HepG2 (cell line): ENCODE measurements around the gene ZSWIM6. TPM values are rescaled to one million over a fixed set of nuclear protein-coding genes. Genes with fewer than 3 reads are reported as not detected.

Source experiments
- ATAC-seq: fragments of 200-7000 bp; cut with Tn5 transposase; 3 replicates; pipeline ENCODE4 v1.9.1; 2020; ENCODE audit warnings: mild to moderate bottlenecking, moderate library complexity
- BruUV-seq: library from RNA; stranded (reverse); fragments of 400-500 nt; replicated peaks from 2 replicates; lab custom pipeline; 2021; lab: Mats Ljungman, UMichigan
- CTCF ChIA-PET: fragments of 300-600 bp; formaldehyde crosslinking; extraction: SDS; loops from one replicate; lab custom pipeline; 2021; ENCODE audit warnings: low total read pairs, inconsistent platforms, low intra/inter-chr PET ratio; lab: Yijun Ruan, JAX
- POLR2A ChIA-PET: fragments of 350-600 bp; sonication (Branson Sonifier 250); formaldehyde crosslinking; loops from one replicate; lab custom pipeline; 2020; ENCODE audit warnings: antibody characterized with exemption, inconsistent platforms; lab: Yijun Ruan, JAX
- DNase-seq: peaks from one replicate; pipeline ENCODE4 v3.0.0-alpha.2; 2015; ENCODE audit warnings: low spot score
- FAIRE-seq: peaks from 3 replicates; lab custom pipeline; 2011; peaks lifted over from hg19 to GRCh38; lab: Jason Lieb, UNC
- H2AFZ ChIP-seq: one replicate; pipeline ENCODE4 v1.6.1; 2011; ENCODE audit warnings: low read length, inconsistent platforms
- H3K27ac ChIP-seq: fragments of 300-600 bp; 3 replicates; pipeline ENCODE4 v1.8.0; 2011; ENCODE audit warnings: mixed run types, mild to moderate bottlenecking, mixed read lengths, low read length, inconsistent platforms; ENCODE audit not compliant: insufficient read depth; ENCODE audit errors: extremely low read length
- H3K27me3 ChIP-seq, 2 experiments: fragments of 200-600 bp in 1 of 2; 2 replicates in 1 of 2; 3 replicates in 1 of 2; pipeline versions ENCODE4 v1.6.0 to v1.8.0; 2011; ENCODE audit warnings: low read length in 2 of 2, mild to moderate bottlenecking in 2 of 2, moderate library complexity in 2 of 2, inconsistent platforms in 1 of 2; ENCODE audit not compliant: insufficient read depth in 2 of 2, control insufficient read depth in 1 of 2
- H3K36me3 ChIP-seq, 2 experiments: fragments of 200-600 bp in 1 of 2; replicated peaks in 1 of 2; 2 replicates in 1 of 2; 3 replicates in 1 of 2; pipeline versions ENCODE4 v1.5.1 to v1.8.0; 2011; ENCODE audit warnings: low read length in 2 of 2, inconsistent platforms in 1 of 2; ENCODE audit not compliant: insufficient read depth in 2 of 2, control insufficient read depth in 1 of 2
- H3K4me1 ChIP-seq: 2 replicates; pipeline ENCODE4 v1.5.1; 2012; ENCODE audit warnings: low read length, inconsistent platforms; ENCODE audit not compliant: insufficient read depth
- H3K4me2 ChIP-seq: 2 replicates; pipeline ENCODE4 v1.6.0; 2011; ENCODE audit warnings: low read depth, low read length, inconsistent platforms
- H3K4me3 ChIP-seq, 3 experiments: fragments of 200-600 bp in 1 of 3; sonication (generic), shearing (Covaris generic) in 1 of 3; replicated peaks in 1 of 3; 2 replicates each; pipeline ENCODE4 v1.5.1; 2011 to 2016; ENCODE audit warnings: low read length in 3 of 3, inconsistent platforms in 2 of 3, low read depth in 2 of 3, mild to moderate bottlenecking in 2 of 3, control low read depth in 1 of 3, mixed read lengths in 1 of 3; ENCODE audit not compliant: insufficient read depth in 1 of 3
- H3K79me2 ChIP-seq: one replicate; pipeline ENCODE4 v1.6.1; 2011; ENCODE audit warnings: low read length, inconsistent platforms; ENCODE audit not compliant: insufficient read depth
- H3K9ac ChIP-seq: 2 replicates; pipeline ENCODE4 v1.6.0; 2011; ENCODE audit warnings: mild to moderate bottlenecking, low read depth, low read length, inconsistent platforms; ENCODE audit not compliant: insufficient read depth
- H3K9me3 ChIP-seq: 2 replicates; pipeline ENCODE4 v1.5.1; 2012; ENCODE audit warnings: mild to moderate bottlenecking, low read length
- H4K20me1 ChIP-seq: 2 replicates; pipeline ENCODE4 v1.6.0; 2011; ENCODE audit warnings: inconsistent platforms, mild to moderate bottlenecking, low read length, moderate library complexity; ENCODE audit not compliant: insufficient read depth
- ARNT ChIP-seq: fragments of 450-650 bp; IDR thresholded peaks from 2 replicates; pipeline ENCODE4 v1.6.1; 2017
- BHLHE40 ChIP-seq: IDR thresholded peaks from 2 replicates; pipeline ENCODE4 v1.6.1; 2011; ENCODE audit warnings: low read length, improper control_type of control experiment
- CEBPB ChIP-seq: IDR thresholded peaks from 2 replicates; pipeline ENCODE4 v1.6.1; 2011; ENCODE audit warnings: low read depth, low read length, improper control_type of control experiment, borderline replicate concordance
- FIP1L1 ChIP-seq: fragments of 200-400 bp; formaldehyde crosslinking; IDR thresholded peaks from 2 replicates; pipeline ENCODE4 v1.6.1; 2018; ENCODE audit warnings: low read depth, mild to moderate bottlenecking, low read length, moderate library complexity, borderline replicate concordance; ENCODE audit not compliant: insufficient read depth
- GTF2F1 ChIP-seq: fragments of 150-350 bp; IDR thresholded peaks from 2 replicates; pipeline ENCODE4 v1.6.1; 2014; ENCODE audit warnings: low read length
- IKZF1 ChIP-seq: fragments of 450-650 bp; IDR thresholded peaks from 2 replicates; pipeline ENCODE4 v1.7.1; 2016
- IKZF4 ChIP-seq: sonication (generic); formaldehyde crosslinking; IDR thresholded peaks from 2 replicates; pipeline ENCODE4 v1.5.1; 2020; ENCODE audit warnings: borderline replicate concordance, mild to moderate bottlenecking, low read depth, missing genetic modification reagents; ENCODE audit errors: not compliant biosample characterization
- JDP2 ChIP-seq: sonication (generic); formaldehyde crosslinking; IDR thresholded peaks from 2 replicates; pipeline ENCODE4 v1.8.1; 2022; ENCODE audit warnings: missing genetic modification reagents, borderline replicate concordance
- MYNN ChIP-seq: sonication (generic); formaldehyde crosslinking; IDR thresholded peaks from 2 replicates; pipeline ENCODE4 v1.4.0; 2020; ENCODE audit warnings: mild to moderate bottlenecking, low read depth, missing genetic modification reagents
- NCOA5 ChIP-seq: sonication (generic); formaldehyde crosslinking; IDR thresholded peaks from 2 replicates; pipeline ENCODE4 v1.4.0; 2020; ENCODE audit warnings: missing genetic modification reagents
- NR2F6 ChIP-seq, 2 experiments: IDR thresholded peaks; 2 replicates each; pipeline ENCODE4 v1.6.1; 2016; ENCODE audit warnings: antibody characterized with exemption in 1 of 2, mild to moderate bottlenecking in 1 of 2
- SNAI1 ChIP-seq: sonication (generic); formaldehyde crosslinking; IDR thresholded peaks from 2 replicates; pipeline ENCODE4 v1.5.0; 2020; ENCODE audit warnings: mild to moderate bottlenecking, missing genetic modification reagents, borderline replicate concordance
- SP4 ChIP-seq: sonication (generic); formaldehyde crosslinking; IDR thresholded peaks from 2 replicates; pipeline ENCODE4 v1.8.1; 2023; ENCODE audit warnings: mild to moderate bottlenecking, missing genetic modification reagents
- SRSF1 ChIP-seq: fragments of 200-400 bp; formaldehyde crosslinking; optimal IDR thresholded peaks from 2 replicates; pipeline ENCODE3; 2017; ENCODE audit warnings: mild to moderate bottlenecking, low read depth, low read length, moderate library complexity
- THAP7 ChIP-seq: sonication (generic); formaldehyde crosslinking; IDR thresholded peaks from 2 replicates; pipeline ENCODE4 v1.8.1; 2023; ENCODE audit warnings: mild to moderate bottlenecking, missing genetic modification reagents
- ZNF33B ChIP-seq: sonication (generic); formaldehyde crosslinking; IDR thresholded peaks from 2 replicates; pipeline ENCODE4 v1.5.1; 2020; ENCODE audit warnings: mild to moderate bottlenecking, missing genetic modification reagents
- ZNF451 ChIP-seq: sonication (generic); formaldehyde crosslinking; IDR thresholded peaks from 2 replicates; pipeline ENCODE4 v1.5.0; 2020; ENCODE audit warnings: mild to moderate bottlenecking, missing genetic modification reagents
- ZNF607 ChIP-seq: sonication (generic); formaldehyde crosslinking; IDR thresholded peaks from 2 replicates; pipeline ENCODE4 v1.5.1; 2020; ENCODE audit warnings: missing genetic modification reagents, mild to moderate bottlenecking, borderline replicate concordance
- ZNF766 ChIP-seq: sonication (generic); formaldehyde crosslinking; IDR thresholded peaks from 2 replicates; pipeline ENCODE4 v1.5.0; 2020; ENCODE audit warnings: missing genetic modification reagents, borderline replicate concordance
- ZSCAN21 ChIP-seq: sonication (generic); formaldehyde crosslinking; IDR thresholded peaks from 2 replicates; pipeline ENCODE4 v1.8.0; 2022; ENCODE audit warnings: mild to moderate bottlenecking, missing genetic modification reagents, moderate library complexity, borderline replicate concordance
- WGBS: methylation state at CpG from one replicate; pipeline ENCODE4 v1.1.6; 2017; ENCODE audit warnings: low lambda C conversion rate; 5-methylcytosine and 5-hydroxymethylcytosine counted together
- in situ Hi-C: cut with HindIII; loops from 2 replicates; pipeline ENCODE4 v1.10.0; 2017; ENCODE audit warnings: low pct_unique_long_range_greater_than_20kb; ENCODE audit not compliant: extremely low pct_ligation_motif_present
- intact Hi-C: fragments of 100-400 bp; cut with micrococcal nuclease; formaldehyde crosslinking; loops from one replicate; pipeline ENCODE4 v1.10.0; 2022; ENCODE audit not compliant: unreplicated experiment
- polyA plus RNA-seq, 8 experiments: library from polyadenylated mRNA; depleted of rRNA in 3 of 8; stranded (reverse) in 7 of 8; unstranded in 1 of 8; fragments of >200 nt; fragmentation: Illumina TruSeq in 4 of 8; extraction: Trizol in 4 of 8; gene quantifications; 2 replicates each; pipeline versions ENCODE4 v1.2.1 to v1.2.3, GENCODE V29; 2011 to 2016; ENCODE audit warnings: low read depth in 4 of 8, missing spikeins in 1 of 8, mixed read lengths in 1 of 8; ENCODE audit not compliant: insufficient read depth in 1 of 8
- total RNA-seq, 5 experiments: library from RNA; depleted of rRNA; stranded (reverse); fragments of >200 nt; fragmentation: Illumina TruSeq; extraction: Trizol; gene quantifications; 2 replicates each; pipeline ENCODE4 v1.2.3, GENCODE V29; 2016; ENCODE audit warnings: low read depth in 1 of 5
- TF ChIP-seq, protein P1 (sequence below): sonication (generic); formaldehyde crosslinking; IDR thresholded peaks from 2 replicates; pipeline ENCODE4 v1.5.1; 2020; ENCODE audit warnings: missing genetic modification reagents, mild to moderate bottlenecking, borderline replicate concordance

ZSWIM6 gene
- total and polyA plus RNA-seq, 2 of the 13 experiments (the other 11 are each of a cell fraction or from before 2014, with no cell fraction given), result 0.82 to 1.9 TPM

GRCh38 chr5:61586096-61587084 lies 254.3 kb downstream of the ZSWIM6 start:
- CTCF ChIA-PET, result no interaction called here
- WGBS, result 25% methylated on average over 12 of the region's 12 CpGs

GRCh38 chr5:61587125-61587524 lies 255.1 kb downstream of the ZSWIM6 start:
- in situ Hi-C loops (no loop called here), intact Hi-C loops (no loop called here)
- H3K79me2 ChIP-seq, result no peaks in the 10 kb centered on the region
- no peak for ATAC-seq
- H3K4me1 ChIP-seq, result no peaks in the 10 kb centered on the region
- POLR2A ChIA-PET, result no interaction called here
- no peaks in the 10 kb centered on the region for H4K20me1 ChIP-seq
- no peaks in the 10 kb centered on the region for H3K36me3 ChIP-seq
- BruUV-seq, result no TSS peak
- no peak overlapping the region for H3K27ac ChIP-seq
- FAIRE-seq, result no peak
- WGBS, result 16% methylated on average over 6 of the region's 6 CpGs
- no peak overlapping the region for H3K9ac ChIP-seq
- no peak overlapping the region for H3K4me3 ChIP-seq
- no peaks in the 10 kb centered on the region for H3K9me3 ChIP-seq
- no peak overlapping the region for H3K4me2 ChIP-seq
- no peaks in the 10 kb centered on the region for H3K27me3 ChIP-seq
- CTCF ChIA-PET, result no interaction called here
- TF ChIP-seq NR2F6 (IDR thresholded peaks at IDR 0.05) (no peak), NR2F6 (CRISPR knock-in tag; IDR thresholded peaks at IDR 0.05) (no peak), NCOA5 (no peak), THAP7 (CRISPR knock-in tag) (no peak), FIP1L1 (no peak), GTF2F1 (no peak), BHLHE40 (no peak), ZSCAN21 (CRISPR knock-in tag) (no peak), SP4 (CRISPR knock-in tag) (no peak), CEBPB (no peak), SNAI1 (CRISPR knock-in tag) (no peak)
- TF ChIP-seq, protein P1, sequence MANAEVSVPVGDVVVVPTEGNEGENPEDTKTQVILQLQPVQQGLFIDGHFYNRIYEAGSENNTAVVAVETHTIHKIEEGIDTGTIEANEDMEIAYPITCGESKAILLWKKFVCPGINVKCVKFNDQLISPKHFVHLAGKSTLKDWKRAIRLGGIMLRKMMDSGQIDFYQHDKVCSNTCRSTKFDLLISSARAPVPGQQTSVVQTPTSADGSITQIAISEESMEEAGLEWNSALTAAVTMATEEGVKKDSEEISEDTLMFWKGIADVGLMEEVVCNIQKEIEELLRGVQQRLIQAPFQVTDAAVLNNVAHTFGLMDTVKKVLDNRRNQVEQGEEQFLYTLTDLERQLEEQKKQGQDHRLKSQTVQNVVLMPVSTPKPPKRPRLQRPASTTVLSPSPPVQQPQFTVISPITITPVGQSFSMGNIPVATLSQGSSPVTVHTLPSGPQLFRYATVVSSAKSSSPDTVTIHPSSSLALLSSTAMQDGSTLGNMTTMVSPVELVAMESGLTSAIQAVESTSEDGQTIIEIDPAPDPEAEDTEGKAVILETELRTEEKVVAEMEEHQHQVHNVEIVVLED (CRISPR knock-in tag), result no peak
- TF ChIP-seq, all 625 proteins: peak for 0
- no peak for DNase-seq
- H2AFZ ChIP-seq, result no peak overlapping the region

More at GRCh38 chr5:61586096-61587084, 254.3 kb downstream of the ZSWIM6 start:
- Histone ChIP-seq H3K9me3 (no peaks in the 10 kb centered on the region), H2AFZ (no peak overlapping the region), H3K9ac (no peak overlapping the region), H3K27me3 (no peaks in the 10 kb centered on the region), H3K4me3 (no peak overlapping the region), H3K4me1 (no peaks in the 10 kb centered on the region), H3K79me2 (no peaks in the 10 kb centered on the region), H3K27ac (no peak overlapping the region), H4K20me1 (no peaks in the 10 kb centered on the region), H3K36me3 (no peaks in the 10 kb centered on the region), H3K4me2 (no peak overlapping the region)
- POLR2A ChIA-PET, result no interaction called here
- intact Hi-C loops, result no loop called here
- no TSS peak for BruUV-seq
- TF ChIP-seq IKZF1 (no peak), JDP2 (CRISPR knock-in tag) (no peak), ZNF766 (no peak), ARNT (no peak), IKZF4 (CRISPR knock-in tag) (no peak), ZNF607 (no peak), SRSF1 (no peak), ZNF33B (CRISPR knock-in tag) (no peak), ZNF451 (no peak), MYNN (CRISPR knock-in tag) (no peak)
- ATAC-seq (no peak), DNase-seq (no peak), FAIRE-seq (no peak)
- in situ Hi-C loops, result no loop called here
